SK-N-SH (cell line): ENCODE results near the gene TLCD4. TPM values are rescaled to one million over a fixed set of nuclear protein-coding genes. Genes with fewer than 3 reads are reported as not detected.

ENCODE experiments used
- CTCF ChIA-PET: fragments of 300-600, 350-600 bp; formaldehyde crosslinking; extraction: SDS; loops from one replicate; lab custom pipeline; 2021; lab: Yijun Ruan, JAX
- POLR2A ChIA-PET: fragments of 350-600 bp; sonication (Branson Sonifier 250); formaldehyde crosslinking; extraction: SDS; loops from one replicate; lab custom pipeline; 2020; ENCODE audit warnings: antibody characterized with exemption, inconsistent platforms; lab: Yijun Ruan, JAX
- DNase-seq: peaks from one replicate; pipeline ENCODE4 v3.0.0; 2012
- H2AFZ ChIP-seq: fragments of 200-600 bp; sonication (generic); 2 replicates; pipeline ENCODE4 v1.8.1; 2016; ENCODE audit warnings: antibody characterized with exemption, mild to moderate bottlenecking, low read depth
- H3F3A ChIP-seq: fragments of 200-600 bp; sonication (generic); replicated peaks from 2 replicates; pipeline ENCODE3; 2016; ENCODE audit warnings: antibody characterized with exemption, mild to moderate bottlenecking; ENCODE audit not compliant: insufficient read depth
- H3K27ac ChIP-seq, 2 experiments: fragments of 200-500 bp in 1 of 2; fragments of 200-600 bp in 1 of 2; sonication (Bioruptor generic) in 1 of 2; sonication (generic), shearing (Covaris generic) in 1 of 2; 2 replicates each; pipeline versions ENCODE4 v1.5.1 to v1.6.1; 2014 to 2016; ENCODE audit warnings: low read depth in 2 of 2, inconsistent platforms in 1 of 2, low read length in 1 of 2, mild to moderate bottlenecking in 1 of 2, mixed read lengths in 1 of 2
- H3K27me3 ChIP-seq: fragments of 200-600 bp; sonication (generic), shearing (Covaris generic); 2 replicates; pipeline ENCODE4 v1.6.1; 2016; ENCODE audit warnings: mixed run types; ENCODE audit not compliant: insufficient read depth
- H3K36me3 ChIP-seq, 2 experiments: fragments of 200-500 bp in 1 of 2; fragments of 200-600 bp in 1 of 2; sonication (Bioruptor generic) in 1 of 2; sonication (generic) in 1 of 2; replicated peaks in 1 of 2; 2 replicates each; pipeline versions ENCODE3 to v1.5.1; 2014 to 2016; ENCODE audit warnings: low read length in 1 of 2, mild to moderate bottlenecking in 1 of 2; ENCODE audit not compliant: insufficient read depth in 2 of 2, control insufficient read depth in 1 of 2
- H3K4me1 ChIP-seq, 2 experiments: fragments of 200-500 bp in 1 of 2; fragments of 200-600 bp in 1 of 2; sonication (Bioruptor generic) in 1 of 2; sonication (generic), shearing (Covaris generic) in 1 of 2; 2 replicates each; pipeline versions ENCODE4 v1.5.1 to v1.6.1; 2014 to 2016; ENCODE audit warnings: low read depth in 1 of 2, low read length in 1 of 2, mixed run types in 1 of 2; ENCODE audit not compliant: insufficient read depth in 2 of 2, control insufficient read depth in 1 of 2
- H3K4me2 ChIP-seq: fragments of 200-600 bp; sonication (generic), shearing (Covaris generic); 2 replicates; pipeline ENCODE4 v1.6.1; 2017; ENCODE audit warnings: mixed run types
- H3K4me3 ChIP-seq, 2 experiments: fragments of 200-500 bp in 1 of 2; fragments of 200-600 bp in 1 of 2; sonication (Bioruptor generic) in 1 of 2; sonication (generic), shearing (Covaris generic) in 1 of 2; 2 replicates each; pipeline versions ENCODE4 v1.5.1 to v1.8.1; 2014 to 2016; ENCODE audit warnings: low read depth in 2 of 2, inconsistent platforms in 1 of 2, low read length in 1 of 2, mild to moderate bottlenecking in 1 of 2, mixed read lengths in 1 of 2, moderate library complexity in 1 of 2
- H3K79me2 ChIP-seq: fragments of 200-600 bp; sonication (generic); 2 replicates; pipeline ENCODE4 v1.8.1; 2017; ENCODE audit warnings: mild to moderate bottlenecking; ENCODE audit not compliant: insufficient read depth
- H3K9ac ChIP-seq: fragments of 200-600 bp; sonication (generic); 2 replicates; pipeline ENCODE4 v1.6.1; 2017; ENCODE audit warnings: mixed run types
- H3K9me2 ChIP-seq: fragments of 200-600 bp; sonication (generic); 2 replicates; pipeline ENCODE4 v1.6.1; 2017; ENCODE audit warnings: mixed run types
- H3K9me3 ChIP-seq: fragments of 200-600 bp; sonication (generic); 2 replicates; pipeline ENCODE4 v1.6.1; 2017; ENCODE audit warnings: mixed run types, mild to moderate bottlenecking, moderate library complexity
- H4K20me1 ChIP-seq: fragments of 200-600 bp; sonication (generic); 2 replicates; pipeline ENCODE4 v1.6.1; 2017; ENCODE audit warnings: mild to moderate bottlenecking, mixed run types; ENCODE audit not compliant: insufficient read depth
- CHD2 ChIP-seq: fragments of 150-350 bp; IDR thresholded peaks from 2 replicates; pipeline ENCODE4 v1.6.1; 2018; ENCODE audit warnings: low read length; ENCODE audit not compliant: partially characterized antibody
- FOXM1 ChIP-seq: IDR thresholded peaks from 2 replicates; pipeline ENCODE4 v1.4.0; 2012; ENCODE audit warnings: low read depth, mild to moderate bottlenecking
- GABPA ChIP-seq: IDR thresholded peaks from 2 replicates; pipeline ENCODE4 v1.4.0; 2012; ENCODE audit warnings: low read depth, mild to moderate bottlenecking
- GATA2 ChIP-seq: sonication (generic); formaldehyde crosslinking; IDR thresholded peaks from 2 replicates; pipeline ENCODE4 v1.5.0; 2020; ENCODE audit warnings: mild to moderate bottlenecking, missing genetic modification reagents
- JUND ChIP-seq: IDR thresholded peaks from 2 replicates; pipeline ENCODE4 v1.4.0; 2012
- MEF2A ChIP-seq: IDR thresholded peaks from 2 replicates; pipeline ENCODE4 v1.4.0; 2012; ENCODE audit warnings: low read depth, borderline replicate concordance
- MXI1 ChIP-seq: IDR thresholded peaks from 2 replicates; pipeline ENCODE4 v1.6.1; 2012; ENCODE audit warnings: mild to moderate bottlenecking, low read depth, low read length, improper control_type of control experiment
- POLR2AphosphoS5 ChIP-seq: IDR thresholded peaks from 2 replicates; pipeline ENCODE4 v1.6.1; 2012; ENCODE audit warnings: low read depth, low read length
- RCOR1 ChIP-seq: fragments of 150-350 bp; IDR thresholded peaks from 2 replicates; pipeline ENCODE4 v1.6.1; 2017; ENCODE audit warnings: antibody characterized with exemption, low read length
- RXRA ChIP-seq: IDR thresholded peaks from 2 replicates; pipeline ENCODE4 v1.4.0; 2012; ENCODE audit warnings: low read depth, mild to moderate bottlenecking, borderline replicate concordance
- SMC3 ChIP-seq: IDR thresholded peaks from 2 replicates; pipeline ENCODE4 v1.6.1; 2012; ENCODE audit warnings: low read depth, low read length, improper control_type of control experiment
- USF2 ChIP-seq: fragments of 150-350 bp; IDR thresholded peaks from 2 replicates; pipeline ENCODE4 v1.6.1; 2017; ENCODE audit warnings: antibody characterized with exemption, low read length, low read depth, borderline replicate concordance
- YY1 ChIP-seq: IDR thresholded peaks from 2 replicates; pipeline ENCODE4 v1.4.0; 2012; ENCODE audit warnings: low read depth, mild to moderate bottlenecking
- WGBS: methylation state at CpG from one replicate; pipeline ENCODE4 v1.1.6; 2017; ENCODE audit warnings: low lambda C conversion rate; 5-methylcytosine and 5-hydroxymethylcytosine counted together
- polyA plus RNA-seq, 3 experiments: library from polyadenylated mRNA; depleted of rRNA; stranded (reverse); fragments of >200 nt; gene quantifications; 2 replicates each; pipeline ENCODE4 v1.2.3, GENCODE V29; 2012
- TF ChIP-seq, protein P1 (sequence below): IDR thresholded peaks from 2 replicates; pipeline ENCODE4 v1.4.0; 2012; ENCODE audit warnings: low read depth, borderline replicate concordance
- TF ChIP-seq, protein P2 (sequence below): IDR thresholded peaks from 2 replicates; pipeline ENCODE4; 2012
- TF ChIP-seq, protein P3 (sequence below): IDR thresholded peaks from 2 replicates; pipeline ENCODE4 v1.4.0; 2012; ENCODE audit warnings: low read depth, borderline replicate concordance
- TF ChIP-seq, protein P4 (sequence below): fragments of 200-600 bp; sonication (generic); IDR thresholded peaks from 2 replicates; pipeline ENCODE4 v1.6.1; 2017; ENCODE audit warnings: antibody characterized with exemption, mild to moderate bottlenecking, moderate library complexity

Gene TLCD4
- polyA plus RNA-seq, 1 of the 3 experiments (the other 2 are of a cell fraction), result 0.69 TPM

DNA sequence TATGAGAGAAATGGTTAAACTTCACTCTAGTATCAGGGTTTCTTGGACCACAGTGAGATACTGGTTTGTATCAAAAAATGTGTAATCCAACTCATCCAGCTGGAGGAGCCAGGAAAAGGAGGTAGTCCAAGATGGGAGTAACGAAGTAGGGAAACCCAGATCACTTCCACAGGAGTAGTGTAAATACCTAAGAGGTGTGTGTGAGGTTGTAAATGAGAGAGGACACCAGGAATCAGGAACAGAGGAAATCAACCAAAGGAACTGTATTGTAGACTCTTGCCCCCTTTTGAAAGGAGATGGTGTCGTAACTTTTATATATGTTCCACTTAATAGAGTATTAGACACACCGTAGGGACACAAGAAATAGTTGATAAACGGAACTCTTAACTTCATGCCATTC is 19.7 kb upstream of the TLCD4 start:
- H3K27me3 ChIP-seq, result peaks cover 10% of the 10 kb centered on the region; the same call in 1 of the 2 replicates
- no peak for DNase-seq
- H3K79me2 ChIP-seq, result no peaks in the 10 kb centered on the region
- WGBS, result 85% methylated on average over 4 of the region's 4 CpGs
- no peak overlapping the region for H2AFZ ChIP-seq
- TF ChIP-seq GABPA, result no peak
- TF ChIP-seq SMC3, result no peak
- TF ChIP-seq, protein P1, sequence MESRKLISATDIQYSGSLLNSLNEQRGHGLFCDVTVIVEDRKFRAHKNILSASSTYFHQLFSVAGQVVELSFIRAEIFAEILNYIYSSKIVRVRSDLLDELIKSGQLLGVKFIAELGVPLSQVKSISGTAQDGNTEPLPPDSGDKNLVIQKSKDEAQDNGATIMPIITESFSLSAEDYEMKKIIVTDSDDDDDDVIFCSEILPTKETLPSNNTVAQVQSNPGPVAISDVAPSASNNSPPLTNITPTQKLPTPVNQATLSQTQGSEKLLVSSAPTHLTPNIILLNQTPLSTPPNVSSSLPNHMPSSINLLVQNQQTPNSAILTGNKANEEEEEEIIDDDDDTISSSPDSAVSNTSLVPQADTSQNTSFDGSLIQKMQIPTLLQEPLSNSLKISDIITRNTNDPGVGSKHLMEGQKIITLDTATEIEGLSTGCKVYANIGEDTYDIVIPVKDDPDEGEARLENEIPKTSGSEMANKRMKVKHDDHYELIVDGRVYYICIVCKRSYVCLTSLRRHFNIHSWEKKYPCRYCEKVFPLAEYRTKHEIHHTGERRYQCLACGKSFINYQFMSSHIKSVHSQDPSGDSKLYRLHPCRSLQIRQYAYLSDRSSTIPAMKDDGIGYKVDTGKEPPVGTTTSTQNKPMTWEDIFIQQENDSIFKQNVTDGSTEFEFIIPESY, result no peak
- TF ChIP-seq GATA2 (CRISPR knock-in tag), result no peak
- TF ChIP-seq FOXM1, result no peak
- no peak for TF ChIP-seq RXRA
- TF ChIP-seq RCOR1, result no peak
- TF ChIP-seq YY1, result no peak
- TF ChIP-seq CHD2, result no peak
- TF ChIP-seq MEF2A, result no peak
- TF ChIP-seq, protein P2, sequence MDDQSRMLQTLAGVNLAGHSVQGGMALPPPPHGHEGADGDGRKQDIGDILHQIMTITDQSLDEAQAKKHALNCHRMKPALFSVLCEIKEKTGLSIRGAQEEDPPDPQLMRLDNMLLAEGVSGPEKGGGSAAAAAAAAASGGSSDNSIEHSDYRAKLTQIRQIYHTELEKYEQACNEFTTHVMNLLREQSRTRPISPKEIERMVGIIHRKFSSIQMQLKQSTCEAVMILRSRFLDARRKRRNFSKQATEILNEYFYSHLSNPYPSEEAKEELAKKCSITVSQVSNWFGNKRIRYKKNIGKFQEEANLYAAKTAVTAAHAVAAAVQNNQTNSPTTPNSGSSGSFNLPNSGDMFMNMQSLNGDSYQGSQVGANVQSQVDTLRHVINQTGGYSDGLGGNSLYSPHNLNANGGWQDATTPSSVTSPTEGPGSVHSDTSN, result no peak
- no peak for TF ChIP-seq JUND
- no peak for TF ChIP-seq MXI1
- TF ChIP-seq, protein P3, sequence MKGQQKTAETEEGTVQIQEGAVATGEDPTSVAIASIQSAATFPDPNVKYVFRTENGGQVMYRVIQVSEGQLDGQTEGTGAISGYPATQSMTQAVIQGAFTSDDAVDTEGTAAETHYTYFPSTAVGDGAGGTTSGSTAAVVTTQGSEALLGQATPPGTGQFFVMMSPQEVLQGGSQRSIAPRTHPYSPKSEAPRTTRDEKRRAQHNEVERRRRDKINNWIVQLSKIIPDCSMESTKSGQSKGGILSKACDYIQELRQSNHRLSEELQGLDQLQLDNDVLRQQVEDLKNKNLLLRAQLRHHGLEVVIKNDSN, result no peak
- no peak for TF ChIP-seq USF2
- TF ChIP-seq, protein P4, sequence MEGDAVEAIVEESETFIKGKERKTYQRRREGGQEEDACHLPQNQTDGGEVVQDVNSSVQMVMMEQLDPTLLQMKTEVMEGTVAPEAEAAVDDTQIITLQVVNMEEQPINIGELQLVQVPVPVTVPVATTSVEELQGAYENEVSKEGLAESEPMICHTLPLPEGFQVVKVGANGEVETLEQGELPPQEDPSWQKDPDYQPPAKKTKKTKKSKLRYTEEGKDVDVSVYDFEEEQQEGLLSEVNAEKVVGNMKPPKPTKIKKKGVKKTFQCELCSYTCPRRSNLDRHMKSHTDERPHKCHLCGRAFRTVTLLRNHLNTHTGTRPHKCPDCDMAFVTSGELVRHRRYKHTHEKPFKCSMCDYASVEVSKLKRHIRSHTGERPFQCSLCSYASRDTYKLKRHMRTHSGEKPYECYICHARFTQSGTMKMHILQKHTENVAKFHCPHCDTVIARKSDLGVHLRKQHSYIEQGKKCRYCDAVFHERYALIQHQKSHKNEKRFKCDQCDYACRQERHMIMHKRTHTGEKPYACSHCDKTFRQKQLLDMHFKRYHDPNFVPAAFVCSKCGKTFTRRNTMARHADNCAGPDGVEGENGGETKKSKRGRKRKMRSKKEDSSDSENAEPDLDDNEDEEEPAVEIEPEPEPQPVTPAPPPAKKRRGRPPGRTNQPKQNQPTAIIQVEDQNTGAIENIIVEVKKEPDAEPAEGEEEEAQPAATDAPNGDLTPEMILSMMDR, result no peak
- TF ChIP-seq POLR2AphosphoS5, result no peak
- H3K9me2 ChIP-seq, result no peaks in the 10 kb centered on the region
- H3K9ac ChIP-seq, result no peak overlapping the region
- H3K4me2 ChIP-seq, result no peak overlapping the region
- no peaks in the 10 kb centered on the region for H3K4me1 ChIP-seq
- no peak overlapping the region for H3K4me3 ChIP-seq
- POLR2A ChIA-PET, result no interaction called here
- H3K27ac ChIP-seq, result no peak overlapping the region
- no peaks in the 10 kb centered on the region for H3K36me3 ChIP-seq
- H3F3A ChIP-seq, result no peaks in the 10 kb centered on the region
- no peaks in the 10 kb centered on the region for H4K20me1 ChIP-seq
- CTCF ChIA-PET, result no interaction called here
- H3K9me3 ChIP-seq, result no peaks in the 10 kb centered on the region
